C4-2B (cell line): ENCODE data around the gene SIGLEC7.

Source experiments
- H3K27ac ChIP-seq: fragments of 450-650 bp; 2 replicates; pipeline ENCODE4 v1.5.1; 2017
- CTCF ChIP-seq: fragments of 450-650 bp; conservative IDR thresholded peaks from 2 replicates; pipeline ENCODE4 v1.5.1; 2017; ENCODE audit warnings: mild to moderate bottlenecking
- ZFX ChIP-seq: fragments of 450-650 bp; IDR thresholded peaks from 2 replicates; pipeline ENCODE4 v1.6.1; 2017

The SIGLEC7 gene

GRCh38 chr19:51186323-51186722, 44.2 kb downstream of the SIGLEC7 start:
- TF ChIP-seq CTCF (no peak), ZFX (no peak)
- H3K27ac ChIP-seq: no peak overlapping the region

DNA sequence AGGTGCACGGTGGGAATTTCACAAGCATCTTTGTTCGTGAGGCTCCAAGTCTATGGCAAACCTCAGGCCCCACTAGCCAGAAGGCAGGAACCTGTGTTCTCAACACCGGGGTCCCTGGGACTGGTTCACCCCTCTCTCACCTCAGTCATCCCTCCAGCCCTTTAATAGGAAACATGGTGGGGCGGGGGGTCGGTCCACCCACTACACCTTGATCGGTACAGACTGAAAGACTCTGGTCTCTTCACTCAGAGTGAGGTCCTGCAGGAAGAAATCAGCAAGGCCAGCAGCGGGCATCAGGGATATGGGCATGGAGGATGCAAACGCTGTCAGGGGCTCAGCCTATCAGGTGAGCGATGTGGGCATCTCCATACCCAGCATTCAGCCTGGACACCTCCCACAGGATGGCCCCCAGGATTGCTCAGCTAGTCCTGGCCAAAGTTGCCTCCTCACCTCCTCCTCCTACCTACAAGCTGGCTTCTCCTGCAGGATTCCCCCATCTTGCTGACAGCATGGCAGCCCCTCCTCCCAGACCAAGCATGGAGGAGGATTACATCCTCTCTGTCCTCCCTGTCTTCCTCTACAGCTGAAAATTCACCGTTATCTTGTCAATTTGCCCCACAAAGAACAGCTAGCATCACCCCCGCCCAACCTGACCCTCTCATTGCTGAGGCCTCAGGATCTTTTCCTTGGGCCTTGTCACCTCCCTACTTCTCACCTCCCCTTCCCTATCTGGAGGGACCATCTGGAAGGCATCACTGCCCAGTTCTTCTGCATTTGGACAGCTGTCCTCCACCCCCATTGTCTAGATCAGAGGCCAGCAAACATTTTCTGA, 45.5 kb downstream of the SIGLEC7 start:
- TF ChIP-seq CTCF (no peak), ZFX (no peak)
- H3K27ac ChIP-seq: no peak overlapping the region

GRCh38 chr19:51188227-51188559, 46.1 kb downstream of the SIGLEC7 start:
- TF ChIP-seq ZFX (no peak), CTCF (no peak)
- H3K27ac ChIP-seq: no peak overlapping the region

- H3K27ac ChIP-seq: no peak overlapping the region
- TF ChIP-seq ZFX: no peak
- no peak for TF ChIP-seq CTCF
Measured at GRCh38 chr19:51192689-51193088, 50.6 kb downstream of the SIGLEC7 start.

DNA sequence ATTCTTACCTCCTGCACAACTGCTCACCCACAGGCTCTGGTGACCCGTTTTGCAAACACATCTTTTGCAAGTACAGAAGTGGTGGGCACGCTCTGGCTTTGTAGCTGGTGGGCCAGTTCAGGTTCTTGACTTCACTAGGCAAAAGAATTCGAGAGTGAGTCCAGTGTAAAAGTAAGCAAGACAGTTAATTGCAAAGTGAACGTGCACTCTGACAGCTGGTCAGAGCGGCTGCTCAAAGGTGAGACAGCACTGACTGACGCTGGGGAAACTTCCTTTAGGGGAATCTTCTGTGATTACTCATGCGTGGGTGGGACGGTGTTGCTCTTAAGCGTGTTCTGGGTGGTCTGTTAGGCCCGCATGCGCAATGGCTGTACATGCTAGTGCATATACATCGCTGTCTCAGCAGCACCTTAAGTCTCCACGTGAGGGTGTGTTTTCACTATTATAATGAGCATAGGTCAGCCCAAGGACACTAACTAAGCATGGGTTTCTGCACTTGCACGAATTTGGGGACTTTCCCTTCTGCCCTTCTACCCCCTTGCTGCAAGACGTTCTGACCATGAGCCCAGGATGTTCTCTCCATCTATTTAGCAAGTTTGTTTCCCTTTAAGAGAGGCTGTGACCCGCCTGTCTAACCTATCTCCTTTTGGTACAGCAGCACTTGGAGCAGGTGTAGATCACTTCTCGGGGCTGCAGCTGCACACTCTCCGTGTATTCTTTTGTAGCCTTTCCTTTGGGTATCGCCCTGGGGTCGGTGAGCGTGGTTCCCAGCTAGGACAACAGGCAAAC, 52.6 kb downstream of the SIGLEC7 start:
- TF ChIP-seq ZFX: no peak
- no peak for TF ChIP-seq CTCF
- H3K27ac ChIP-seq: no peak overlapping the region

DNA sequence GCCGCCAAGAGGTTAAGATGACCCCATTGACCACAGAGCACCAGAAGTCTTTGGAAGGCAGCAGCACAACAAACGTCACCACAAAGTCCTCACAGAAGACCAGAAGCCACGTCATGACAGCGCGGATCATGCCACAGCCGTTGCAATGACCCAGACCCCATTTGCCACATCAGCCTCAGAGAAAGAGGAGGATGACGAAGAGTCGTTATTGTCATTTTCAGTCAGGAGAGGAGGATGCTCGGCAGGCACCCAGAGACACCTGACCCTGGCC, 53.1 kb downstream of the SIGLEC7 start:
- no peak overlapping the region for H3K27ac ChIP-seq
- TF ChIP-seq ZFX: no peak
- TF ChIP-seq CTCF: no peak

- H3K27ac ChIP-seq: no peak overlapping the region
- TF ChIP-seq CTCF (no peak), ZFX (no peak)
Measured at GRCh38 chr19:51195616-51196015, 53.5 kb downstream of the SIGLEC7 start.
